K562 (cell line): ENCODE data around the gene SERPIND1. TPM values are rescaled to one million over a fixed set of nuclear protein-coding genes. Genes with fewer than 3 reads are reported as not detected.

Experiments used
- ADNP ChIP-seq: fragments of 200-800 bp; sonication (Bioruptor generic); IDR thresholded peaks from 2 replicates; pipeline ENCODE4 v1.6.1; 2016; ENCODE audit warnings: missing genetic modification characterization, missing compliant biosample characterization
- CSDE1 ChIP-seq, 2 experiments: fragments of 450-650 bp; IDR thresholded peaks; 2 replicates each; pipeline ENCODE4 v1.6.1; 2016; ENCODE audit warnings: mild to moderate bottlenecking in 1 of 2
- CXXC5 ChIP-seq: fragments of 250-450 bp; sonication (Bioruptor Pico); IDR thresholded peaks from 2 replicates; pipeline ENCODE4 v1.8.0; 2022; ENCODE audit warnings: inconsistent platforms, mild to moderate bottlenecking, moderate library complexity
- MTA3 ChIP-seq: fragments of 450-650 bp; formaldehyde crosslinking; IDR thresholded peaks from 2 replicates; pipeline ENCODE4 v1.6.1; 2017; ENCODE audit warnings: mild to moderate bottlenecking, borderline replicate concordance
- POLR2A ChIP-seq: fragments of 450-650 bp; conservative IDR thresholded peaks from 2 replicates; pipeline ENCODE4 v1.6.1; 2016
- ZNF764 ChIP-seq: fragments of 250-450 bp; sonication (Bioruptor Pico); IDR thresholded peaks from 2 replicates; pipeline ENCODE4 v1.4.0; 2020; ENCODE audit warnings: low read depth, mild to moderate bottlenecking, moderate library complexity
- polyA plus RNA-seq, 8 experiments: library from polyadenylated mRNA; depleted of rRNA in 4 of 8; stranded (reverse) in 5 of 8; unstranded in 3 of 8; fragments of >200 nt; fragmentation: Nextera tagmentation in 2 of 8; fragmentation: Illumina TruSeq in 1 of 8; extraction: Ambion mirVana in 2 of 8; extraction: Trizol in 1 of 8; gene quantifications; 2 replicates each; pipeline versions ENCODE4 v1.2.1 to v1.2.3, GENCODE V29; 2011 to 2014; ENCODE audit warnings: inconsistent platforms in 1 of 8, missing spikeins in 1 of 8
- total RNA-seq, 7 experiments: library from RNA; depleted of rRNA in 6 of 7; stranded (reverse); fragments of >200 nt in 6 of 7; fragmentation: Illumina TruSeq in 2 of 7; extraction: Trizol in 2 of 7; gene quantifications; 2 replicates each; pipeline versions ENCODE4 v1.2.1 to v1.2.3, GENCODE V29; 2011 to 2021; ENCODE audit warnings: low replicate concordance in 1 of 7
- TF ChIP-seq, protein P1 (sequence below): fragments of 450-650 bp; IDR thresholded peaks from 2 replicates; pipeline ENCODE4 v1.6.1; 2016; ENCODE audit warnings: low read depth

Gene SERPIND1
- total and polyA plus RNA-seq, 9 of the 15 experiments (the other 6 are each of a cell fraction or from before 2014, with no cell fraction given) = 0.04 to 0.11 (median 0.09) TPM; not detected in 6

GRCh38 chr22:20751185-20751851, 22.6 kb upstream of the SERPIND1 start (continued):
- TF ChIP-seq ZNF764 (CRISPR knock-in tag) (0 out of 2 replicates have a peak, but pooled peaks have one; percentile 69), POLR2A (no peak; the same call in 1 of the 2 replicates), MTA3 (no peak), CXXC5 (CRISPR knock-in tag) (peak; percentile 27; the same call in 1 of the 2 replicates), ADNP (tag) (no peak), CSDE1 (IDR thresholded peaks at IDR 0.05) (no peak)
- TF ChIP-seq, protein P1, sequence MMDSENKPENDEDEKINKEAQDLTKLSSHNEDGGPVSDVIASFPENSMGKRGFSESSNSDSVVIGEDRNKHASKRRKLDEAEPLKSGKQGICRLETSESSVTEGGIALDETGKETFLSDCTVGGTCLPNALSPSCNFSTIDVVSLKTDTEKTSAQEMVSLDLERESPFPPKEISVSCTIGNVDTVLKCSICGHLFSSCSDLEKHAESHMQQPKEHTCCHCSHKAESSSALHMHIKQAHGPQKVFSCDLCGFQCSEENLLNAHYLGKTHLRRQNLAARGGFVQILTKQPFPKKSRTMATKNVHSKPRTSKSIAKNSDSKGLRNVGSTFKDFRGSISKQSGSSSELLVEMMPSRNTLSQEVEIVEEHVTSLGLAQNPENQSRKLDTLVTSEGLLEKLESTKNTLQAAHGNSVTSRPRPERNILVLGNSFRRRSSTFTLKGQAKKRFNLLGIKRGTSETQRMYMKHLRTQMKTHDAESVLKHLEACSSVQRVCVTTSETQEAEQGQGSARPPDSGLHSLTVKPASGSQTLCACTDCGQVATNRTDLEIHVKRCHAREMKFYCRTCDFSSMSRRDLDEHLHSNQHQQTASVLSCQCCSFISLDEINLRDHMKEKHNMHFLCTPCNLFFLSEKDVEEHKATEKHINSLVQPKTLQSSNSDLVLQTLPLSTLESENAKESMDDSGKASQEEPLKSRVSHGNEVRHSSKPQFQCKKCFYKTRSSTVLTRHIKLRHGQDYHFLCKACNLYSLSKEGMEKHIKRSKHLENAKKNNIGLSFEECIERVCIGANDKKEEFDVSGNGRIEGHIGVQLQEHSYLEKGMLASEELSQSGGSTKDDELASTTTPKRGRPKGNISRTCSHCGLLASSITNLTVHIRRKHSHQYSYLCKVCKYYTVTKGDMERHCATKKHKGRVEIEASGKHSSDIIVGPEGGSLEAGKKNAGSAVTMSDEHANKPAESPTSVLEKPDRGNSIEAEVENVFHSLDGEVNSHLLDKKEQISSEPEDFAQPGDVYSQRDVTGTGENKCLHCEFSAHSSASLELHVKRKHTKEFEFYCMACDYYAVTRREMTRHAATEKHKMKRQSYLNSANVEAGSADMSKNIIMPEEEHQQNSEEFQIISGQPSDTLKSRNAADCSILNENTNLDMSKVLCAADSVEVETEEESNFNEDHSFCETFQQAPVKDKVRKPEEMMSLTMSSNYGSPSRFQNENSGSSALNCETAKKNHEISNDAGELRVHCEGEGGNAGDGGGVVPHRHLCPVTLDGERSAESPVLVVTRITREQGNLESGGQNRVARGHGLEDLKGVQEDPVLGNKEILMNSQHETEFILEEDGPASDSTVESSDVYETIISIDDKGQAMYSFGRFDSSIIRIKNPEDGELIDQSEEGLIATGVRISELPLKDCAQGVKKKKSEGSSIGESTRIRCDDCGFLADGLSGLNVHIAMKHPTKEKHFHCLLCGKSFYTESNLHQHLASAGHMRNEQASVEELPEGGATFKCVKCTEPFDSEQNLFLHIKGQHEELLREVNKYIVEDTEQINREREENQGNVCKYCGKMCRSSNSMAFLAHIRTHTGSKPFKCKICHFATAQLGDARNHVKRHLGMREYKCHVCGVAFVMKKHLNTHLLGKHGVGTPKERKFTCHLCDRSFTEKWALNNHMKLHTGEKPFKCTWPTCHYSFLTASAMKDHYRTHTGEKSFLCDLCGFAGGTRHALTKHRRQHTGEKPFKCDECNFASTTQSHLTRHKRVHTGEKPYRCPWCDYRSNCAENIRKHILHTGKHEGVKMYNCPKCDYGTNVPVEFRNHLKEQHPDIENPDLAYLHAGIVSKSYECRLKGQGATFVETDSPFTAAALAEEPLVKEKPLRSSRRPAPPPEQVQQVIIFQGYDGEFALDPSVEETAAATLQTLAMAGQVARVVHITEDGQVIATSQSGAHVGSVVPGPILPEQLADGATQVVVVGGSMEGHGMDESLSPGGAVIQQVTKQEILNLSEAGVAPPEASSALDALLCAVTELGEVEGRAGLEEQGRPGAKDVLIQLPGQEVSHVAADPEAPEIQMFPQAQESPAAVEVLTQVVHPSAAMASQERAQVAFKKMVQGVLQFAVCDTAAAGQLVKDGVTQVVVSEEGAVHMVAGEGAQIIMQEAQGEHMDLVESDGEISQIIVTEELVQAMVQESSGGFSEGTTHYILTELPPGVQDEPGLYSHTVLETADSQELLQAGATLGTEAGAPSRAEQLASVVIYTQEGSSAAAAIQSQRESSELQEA = no peak
